G401.6 (cell line): ENCODE results near the gene XIAP.
"Not testable (repeated sequence)": the region's sequence is repeated elsewhere in the genome, so short reads cannot be mapped to it uniquely, and the experiment has no call there.

Experiments
- FAIRE-seq: peaks from 2 replicates; lab custom pipeline; 2012; peaks lifted over from hg19 to GRCh38; lab: Jason Lieb, UNC

The XIAP gene

DNA sequence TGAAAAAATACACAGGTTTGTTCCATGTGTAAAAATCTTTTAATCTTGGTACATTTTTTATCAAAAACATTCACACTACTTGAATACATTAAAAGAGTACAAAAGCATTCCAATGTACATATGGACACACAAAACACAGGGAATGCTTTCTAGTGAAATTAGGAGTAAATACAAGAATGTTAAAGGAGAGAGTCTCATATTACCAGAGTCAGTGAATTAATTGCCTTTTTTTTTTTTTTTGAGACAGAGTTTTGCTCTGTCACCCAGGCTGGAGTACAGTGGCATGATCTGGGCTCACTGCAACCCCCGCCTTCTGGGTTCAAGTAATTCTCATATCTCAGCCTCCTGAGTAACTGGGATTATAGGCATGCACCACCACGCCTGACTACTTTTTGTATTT, 17.0 kb downstream of the XIAP start:
- FAIRE-seq = no peak

DNA sequence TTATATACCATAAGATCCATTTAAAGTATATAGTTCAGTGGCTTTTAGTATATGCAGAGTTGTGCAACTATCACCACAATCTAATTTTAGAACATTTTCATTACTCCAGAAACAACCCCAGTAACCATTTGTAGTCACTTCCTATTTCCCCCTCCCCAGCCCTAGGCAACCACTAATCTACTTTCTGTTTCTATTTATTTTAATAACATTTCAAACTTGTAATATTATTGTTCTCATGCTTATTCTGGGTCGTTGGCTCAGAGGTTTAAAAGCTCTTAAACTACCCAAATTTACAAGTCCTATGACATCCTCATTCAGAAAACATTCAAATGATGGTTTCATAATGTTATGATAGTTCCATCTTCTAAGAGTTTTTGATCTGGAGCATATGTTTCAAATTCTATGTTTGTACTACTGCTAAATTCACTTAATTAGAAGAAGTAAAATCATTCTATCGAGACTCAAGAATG, 18.4 kb downstream of the XIAP start:
- no peak for FAIRE-seq

DNA sequence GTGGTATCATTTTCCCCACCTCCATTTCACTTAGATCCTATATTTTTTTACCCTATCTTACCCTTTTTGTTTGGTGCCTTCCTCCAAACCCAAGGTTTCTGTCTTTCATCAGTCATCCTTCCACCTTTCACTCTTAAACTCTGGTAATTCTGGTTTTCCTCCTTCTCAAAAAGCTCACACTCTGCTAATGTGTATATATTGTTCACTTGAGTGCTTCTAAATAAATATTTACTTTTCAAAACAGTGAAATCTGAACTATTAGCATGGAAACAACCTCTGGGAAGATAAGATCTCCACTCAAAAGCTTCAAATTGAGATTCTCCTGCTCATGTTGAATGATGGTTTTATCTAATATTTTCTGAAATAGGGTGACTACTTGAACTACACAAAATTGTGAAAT, 21.5 kb downstream of the XIAP start:
- no peak for FAIRE-seq

DNA sequence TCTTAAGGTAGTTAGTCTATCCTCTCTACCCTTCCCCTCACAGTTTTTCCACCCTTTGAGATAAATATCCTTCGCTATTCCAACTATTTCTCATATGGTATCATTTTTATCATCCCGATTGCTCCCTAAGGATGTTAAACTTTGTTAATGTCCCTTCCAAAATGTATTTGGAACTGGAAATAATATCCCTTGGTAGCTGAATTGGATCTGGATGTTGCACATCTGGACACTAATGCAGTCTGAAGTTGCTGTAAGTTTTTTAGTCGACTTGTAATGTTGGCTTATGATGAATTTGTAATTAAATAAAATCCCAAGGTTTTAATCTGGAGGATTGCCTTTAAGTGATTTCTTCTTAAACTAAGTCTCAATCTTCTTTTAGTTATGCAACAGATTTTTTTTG, 22.5 kb downstream of the XIAP start:
- FAIRE-seq = no peak

DNA sequence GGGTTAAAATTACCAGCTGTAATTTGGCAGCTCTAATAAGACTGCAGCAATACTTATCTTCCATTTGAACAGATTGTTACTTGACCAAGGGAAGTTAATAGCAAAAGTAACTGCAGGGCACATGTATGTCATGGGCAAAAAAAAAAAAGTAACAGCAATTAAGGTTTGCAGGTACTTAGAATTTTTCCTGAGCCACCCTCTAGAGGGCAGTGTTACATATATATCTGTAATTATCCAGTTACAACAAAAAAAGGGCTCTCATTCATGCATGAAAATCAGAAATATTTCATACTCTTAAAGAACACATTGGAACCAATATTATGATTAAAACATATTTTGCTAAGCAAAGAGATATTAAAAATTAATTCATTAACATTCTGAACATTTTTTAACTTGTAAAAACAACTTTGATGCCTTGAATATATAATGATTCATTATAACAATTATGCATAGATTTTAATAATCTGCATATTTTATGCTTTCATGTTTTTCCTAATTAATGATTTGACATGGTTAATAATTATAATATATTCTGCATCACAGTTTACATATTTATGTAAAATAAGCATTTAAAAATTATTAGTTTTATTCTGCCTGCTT, 25.1 kb downstream of the XIAP start:
- FAIRE-seq = peak; percentile 97

DNA sequence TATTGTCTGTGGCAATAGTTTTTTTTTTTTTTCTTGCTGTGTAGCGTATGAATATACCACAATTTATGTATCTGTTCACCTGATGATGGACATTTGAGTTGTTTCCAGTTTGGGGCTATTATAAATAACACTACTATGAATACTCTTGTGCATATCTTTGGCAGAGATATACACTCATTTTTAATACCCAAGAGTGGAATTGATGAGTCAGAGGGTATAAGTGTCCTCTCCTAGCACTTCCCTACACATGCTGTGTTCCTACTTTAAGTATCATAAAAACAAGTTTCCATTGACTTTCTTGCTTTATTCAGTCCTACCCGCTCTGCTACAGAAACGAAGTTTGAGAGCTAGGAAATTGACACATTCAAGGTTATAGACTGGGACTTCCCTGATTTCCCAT, 39.8 kb downstream of the XIAP start:
- peak; percentile 21 for FAIRE-seq

DNA sequence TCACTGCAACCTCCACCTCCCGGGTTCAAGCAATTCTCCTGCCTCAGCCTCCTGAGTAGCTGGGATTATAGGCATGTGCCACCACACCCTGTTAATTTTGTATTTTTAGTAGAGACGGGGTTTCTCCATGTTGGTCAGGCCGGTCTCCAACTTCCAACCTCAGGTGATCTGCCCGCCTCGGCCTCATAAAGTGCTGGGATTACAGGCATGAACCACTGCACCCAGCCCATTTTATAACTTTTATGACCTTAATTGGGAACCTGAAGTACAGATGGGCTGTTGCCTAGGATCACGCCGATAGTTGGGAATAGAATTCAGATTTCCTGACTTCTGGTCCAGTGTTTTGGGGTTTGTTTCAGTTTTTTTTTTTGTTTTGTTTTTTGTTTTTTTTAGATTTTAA, 43.4 kb downstream of the XIAP start:
- not testable (repeated sequence) for FAIRE-seq

DNA sequence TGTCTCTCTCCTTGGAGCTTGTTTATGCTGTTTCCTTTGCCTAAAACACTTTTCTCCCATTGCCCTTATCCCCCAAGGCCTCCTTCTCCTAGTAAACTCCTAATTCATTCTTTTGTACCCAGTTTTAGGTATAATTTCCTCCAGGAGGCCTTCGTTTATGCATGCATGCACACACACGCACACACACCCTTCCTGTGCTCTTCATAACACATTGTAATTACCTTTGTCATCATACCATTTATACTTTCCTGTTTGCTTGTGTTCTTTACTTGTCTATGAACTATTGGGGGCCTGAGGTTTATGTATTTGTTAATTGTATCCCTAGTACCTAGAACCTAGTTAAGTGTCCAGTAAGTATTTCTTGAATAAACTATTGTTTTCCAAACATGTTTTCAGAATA, 45.5 kb downstream of the XIAP start:
- no peak for FAIRE-seq

DNA sequence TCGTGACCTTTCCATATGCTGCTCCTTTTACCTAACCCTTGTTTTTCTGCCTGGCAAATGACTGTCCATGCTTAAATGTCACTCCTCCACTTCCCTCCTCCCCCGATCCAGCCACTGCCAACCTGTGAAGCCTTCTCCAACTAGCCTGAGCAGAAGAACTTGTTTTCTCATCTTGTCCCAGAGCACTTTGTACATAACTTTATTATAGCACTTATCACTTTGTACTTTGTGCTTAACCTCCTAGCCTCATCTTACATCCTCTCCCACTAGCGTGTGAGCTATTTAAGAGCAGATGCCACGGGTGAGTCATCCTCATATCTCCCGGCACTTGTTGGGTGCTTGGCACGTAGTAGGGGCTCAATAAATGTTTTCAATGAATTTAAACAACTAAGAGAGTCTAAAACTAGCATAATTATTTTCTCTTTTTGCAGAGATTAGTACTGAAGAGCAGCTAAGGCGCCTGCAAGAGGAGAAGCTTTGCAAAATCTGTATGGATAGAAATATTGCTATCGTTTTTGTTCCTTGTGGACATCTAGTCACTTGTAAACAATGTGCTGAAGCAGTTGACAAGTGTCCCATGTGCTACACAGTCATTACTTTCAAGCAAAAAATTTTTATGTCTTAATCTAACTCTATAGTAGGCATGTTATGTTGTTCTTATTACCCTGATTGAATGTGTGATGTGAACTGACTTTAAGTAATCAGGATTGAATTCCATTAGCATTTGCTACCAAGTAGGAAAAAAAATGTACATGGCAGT, 46.9 kb downstream of the XIAP start:
- no peak for FAIRE-seq

DNA sequence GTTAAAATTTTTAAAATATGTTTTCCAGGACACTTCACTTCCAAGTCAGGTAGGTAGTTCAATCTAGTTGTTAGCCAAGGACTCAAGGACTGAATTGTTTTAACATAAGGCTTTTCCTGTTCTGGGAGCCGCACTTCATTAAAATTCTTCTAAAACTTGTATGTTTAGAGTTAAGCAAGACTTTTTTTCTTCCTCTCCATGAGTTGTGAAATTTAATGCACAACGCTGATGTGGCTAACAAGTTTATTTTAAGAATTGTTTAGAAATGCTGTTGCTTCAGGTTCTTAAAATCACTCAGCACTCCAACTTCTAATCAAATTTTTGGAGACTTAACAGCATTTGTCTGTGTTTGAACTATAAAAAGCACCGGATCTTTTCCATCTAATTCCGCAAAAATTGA, 49.7 kb downstream of the XIAP start:
- FAIRE-seq = no peak

DNA sequence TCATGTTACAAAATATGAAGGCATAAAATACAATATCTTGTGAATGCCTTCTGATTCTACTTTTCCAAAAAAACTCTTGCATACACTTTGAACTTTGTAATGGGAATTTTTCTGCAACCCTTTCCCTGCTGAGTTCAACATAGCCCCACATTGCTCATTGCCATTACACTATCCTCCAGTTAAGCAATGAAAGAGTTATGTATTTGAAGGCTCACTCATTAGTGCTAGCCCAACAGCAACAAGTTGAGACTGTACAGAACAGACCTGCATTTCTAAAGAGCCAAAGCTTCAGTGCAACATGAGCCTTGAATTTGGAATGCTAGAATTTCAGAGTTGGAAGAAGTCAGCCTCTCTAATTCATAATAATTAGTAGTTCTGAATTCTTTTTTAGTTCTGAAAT, 57.2 kb downstream of the XIAP start:
- peak; percentile 91 for FAIRE-seq

DNA sequence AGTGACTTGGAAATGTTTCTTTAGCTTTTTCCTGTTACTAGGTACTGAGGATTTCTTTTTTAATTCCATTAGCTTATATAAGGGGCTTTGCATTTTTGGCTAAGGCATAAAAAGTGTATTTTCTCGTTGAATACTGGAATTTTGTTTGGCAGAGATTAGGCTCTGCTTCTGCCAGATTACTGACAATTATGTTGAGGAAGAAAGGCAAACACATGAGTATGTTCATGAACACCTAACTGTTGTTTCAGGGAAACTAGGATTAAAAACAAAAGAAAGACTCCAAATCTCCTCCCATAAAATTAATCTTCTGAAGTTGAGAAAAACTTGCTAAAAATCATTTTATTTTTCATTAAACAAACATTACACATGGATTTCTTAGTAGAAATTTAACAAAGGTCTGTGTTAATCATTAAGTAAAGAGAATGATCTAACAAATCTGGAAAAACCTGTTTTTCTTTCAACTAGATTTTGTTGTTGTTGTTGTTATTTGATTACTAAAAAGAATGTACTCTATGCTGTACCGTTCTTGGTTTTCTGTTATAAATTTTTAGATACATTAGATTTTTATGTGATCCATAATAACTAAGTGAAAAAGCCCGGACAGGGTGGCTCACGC, 58.4 kb downstream of the XIAP start:
- peak; percentile 89 for FAIRE-seq

DNA sequence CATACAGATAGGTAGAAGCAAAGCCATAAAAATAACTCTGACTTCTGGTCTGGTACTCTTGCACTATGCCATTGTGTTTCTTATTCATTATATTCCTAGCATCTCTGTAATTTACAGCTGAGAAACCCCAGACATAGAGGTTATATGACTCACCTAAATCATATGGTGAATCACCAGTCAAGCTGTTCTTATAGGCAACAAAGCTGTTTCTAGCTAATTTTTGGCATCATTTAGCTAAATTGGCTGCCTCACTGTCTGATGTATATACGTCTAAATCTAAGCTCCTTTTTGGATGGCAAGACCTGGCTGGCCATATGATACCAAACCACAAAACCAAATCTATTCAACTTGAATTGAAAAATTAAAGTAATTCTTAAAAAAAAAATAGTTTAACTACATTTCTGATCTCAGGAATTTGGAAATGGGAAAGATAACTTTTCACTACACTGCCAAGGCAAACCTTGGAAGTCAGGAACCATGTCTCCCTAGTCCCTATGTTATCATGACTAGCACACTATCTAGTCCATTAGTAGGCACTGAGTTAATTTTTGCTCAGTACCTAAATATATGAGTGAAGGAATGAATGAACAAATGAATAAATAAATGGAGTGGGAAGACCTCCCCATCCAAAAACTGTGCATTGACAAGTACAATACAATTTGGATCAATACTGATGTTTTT, 60.4 kb downstream of the XIAP start:
- FAIRE-seq = peak; percentile 93

DNA sequence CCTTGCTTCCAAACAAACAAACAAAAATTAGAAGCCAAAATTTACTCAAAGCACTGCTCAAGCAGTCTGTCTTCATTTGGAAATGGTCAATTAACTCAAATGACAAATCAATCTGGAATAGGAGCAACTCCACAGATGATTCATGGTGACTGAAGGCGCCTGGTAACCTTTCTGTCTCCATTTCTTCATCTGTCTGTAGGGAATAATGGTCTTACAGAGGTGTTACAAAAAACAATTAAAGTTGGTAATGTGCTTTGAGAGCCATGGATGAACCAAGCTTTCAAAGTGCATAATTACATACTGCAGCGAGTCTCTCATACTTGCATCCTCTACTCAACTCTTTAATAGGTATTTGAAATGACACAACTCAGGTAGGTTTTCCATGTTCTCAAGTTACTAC, 63.4 kb downstream of the XIAP start:
- FAIRE-seq = no peak

DNA sequence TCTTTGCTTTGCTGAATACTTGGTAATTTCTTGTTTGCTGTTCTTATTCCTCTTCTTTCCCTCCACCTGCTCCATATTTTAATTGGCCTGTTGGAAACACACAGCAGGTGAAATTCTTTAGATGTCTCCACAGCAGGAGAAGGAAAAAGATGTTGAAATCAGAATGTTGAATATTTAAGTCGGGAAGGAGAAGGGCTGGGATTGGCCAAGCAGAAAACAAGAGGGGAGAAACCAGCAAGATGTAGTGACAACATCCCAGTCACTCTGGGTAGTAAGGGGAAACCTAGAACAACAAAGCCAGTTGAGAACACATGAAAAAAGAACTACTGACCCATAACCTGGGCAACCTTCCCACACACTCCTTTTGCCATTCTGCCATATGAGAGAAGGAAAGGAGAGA, 64.3 kb downstream of the XIAP start:
- FAIRE-seq = peak; percentile 95

DNA sequence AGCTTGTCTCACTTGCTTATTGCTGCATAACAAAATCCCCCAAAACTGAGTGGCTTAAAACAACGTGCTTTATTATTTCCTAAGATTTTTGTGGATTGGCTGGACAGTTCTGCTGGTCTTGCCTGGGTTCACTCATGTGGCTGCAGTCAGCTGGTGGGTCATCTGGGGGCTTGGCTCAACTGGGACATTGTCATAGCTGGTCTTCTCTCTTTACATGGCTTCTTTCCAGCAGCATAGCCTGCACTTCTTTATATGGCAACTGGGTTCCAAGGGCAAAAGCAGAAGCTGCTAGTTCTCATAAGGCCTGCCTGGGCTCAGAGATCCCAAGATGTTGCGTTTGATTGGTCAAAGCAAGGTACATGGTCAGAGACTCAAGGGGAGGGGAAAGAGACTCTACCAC, 68.0 kb downstream of the XIAP start:
- no peak for FAIRE-seq

DNA sequence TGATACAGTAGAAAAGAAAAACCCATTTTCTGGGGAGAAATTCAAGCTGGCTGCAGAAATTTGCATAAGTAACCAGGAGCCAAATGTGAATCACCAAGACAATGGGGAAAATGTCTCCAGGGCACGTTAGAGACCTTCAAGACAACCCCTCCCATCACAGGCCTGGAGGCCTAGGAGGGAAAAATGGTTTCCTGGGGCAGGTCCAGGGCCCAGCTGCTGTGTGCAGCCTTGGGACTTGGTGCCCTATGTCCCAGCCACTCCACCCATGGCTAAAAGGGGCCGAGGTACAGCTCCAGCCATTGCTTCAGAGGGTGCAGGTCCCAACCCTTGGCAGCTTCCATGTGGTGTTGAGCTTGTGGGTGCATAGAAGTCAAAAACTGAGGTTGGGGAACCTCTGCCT, 72.2 kb downstream of the XIAP start:
- not testable (repeated sequence) for FAIRE-seq

DNA sequence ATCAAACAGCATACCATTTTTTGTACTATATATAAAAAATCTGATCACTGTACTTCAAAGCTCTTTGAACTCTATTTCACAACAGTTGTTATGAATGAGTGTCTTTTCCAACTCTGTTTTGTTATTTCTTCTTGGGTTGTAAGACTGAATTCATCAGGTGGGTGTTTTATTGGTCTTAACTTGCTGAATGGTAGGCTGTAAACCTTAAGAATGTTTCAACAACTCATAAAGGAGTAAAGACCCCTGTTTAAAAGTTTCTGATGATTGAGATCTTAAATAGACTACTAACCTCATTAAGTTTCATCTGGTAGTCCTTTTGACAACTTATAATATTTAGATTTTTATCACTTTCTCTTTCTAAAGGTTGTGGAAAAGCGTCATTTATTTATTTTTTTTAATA, 83.2 kb downstream of the XIAP start:
- FAIRE-seq = no peak

DNA sequence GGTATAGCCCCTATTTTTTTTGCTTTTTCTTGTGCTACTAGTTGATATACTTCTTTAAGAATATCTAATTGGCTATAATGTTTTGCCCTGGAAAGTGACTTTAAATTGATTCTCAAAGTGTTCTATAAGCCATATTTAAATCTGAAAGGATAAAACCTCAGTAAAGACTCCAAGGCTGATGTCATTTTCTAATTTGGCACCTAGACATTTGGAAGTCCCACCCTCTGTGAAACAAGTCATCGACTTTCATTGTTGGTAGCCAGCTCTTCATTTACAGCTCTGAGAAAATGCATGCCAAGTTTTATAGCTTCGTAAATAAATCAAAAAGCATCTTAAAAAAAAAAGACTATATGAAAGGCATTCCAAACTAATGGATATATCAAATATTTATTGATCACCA, 83.6 kb downstream of the XIAP start:
- FAIRE-seq = no peak

DNA sequence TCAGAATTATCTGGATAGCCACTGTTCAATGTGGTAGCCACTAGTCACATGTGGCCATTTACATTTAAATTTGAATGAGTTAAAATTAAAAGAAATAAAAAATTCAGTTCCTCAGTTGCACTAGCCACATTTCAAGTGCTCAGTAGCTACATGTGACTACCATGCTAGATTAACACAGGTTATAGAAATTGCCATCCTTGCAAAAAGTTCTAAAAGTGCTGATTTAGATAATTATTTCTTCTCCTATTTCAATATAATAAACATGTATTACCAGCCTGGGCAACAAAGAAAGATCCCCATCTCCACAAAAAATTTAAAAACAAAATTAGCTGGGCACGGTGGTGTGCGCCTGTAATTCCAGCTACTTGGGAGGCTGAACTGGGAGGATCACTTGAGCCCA, 90.0 kb downstream of the XIAP start:
- no peak for FAIRE-seq

DNA sequence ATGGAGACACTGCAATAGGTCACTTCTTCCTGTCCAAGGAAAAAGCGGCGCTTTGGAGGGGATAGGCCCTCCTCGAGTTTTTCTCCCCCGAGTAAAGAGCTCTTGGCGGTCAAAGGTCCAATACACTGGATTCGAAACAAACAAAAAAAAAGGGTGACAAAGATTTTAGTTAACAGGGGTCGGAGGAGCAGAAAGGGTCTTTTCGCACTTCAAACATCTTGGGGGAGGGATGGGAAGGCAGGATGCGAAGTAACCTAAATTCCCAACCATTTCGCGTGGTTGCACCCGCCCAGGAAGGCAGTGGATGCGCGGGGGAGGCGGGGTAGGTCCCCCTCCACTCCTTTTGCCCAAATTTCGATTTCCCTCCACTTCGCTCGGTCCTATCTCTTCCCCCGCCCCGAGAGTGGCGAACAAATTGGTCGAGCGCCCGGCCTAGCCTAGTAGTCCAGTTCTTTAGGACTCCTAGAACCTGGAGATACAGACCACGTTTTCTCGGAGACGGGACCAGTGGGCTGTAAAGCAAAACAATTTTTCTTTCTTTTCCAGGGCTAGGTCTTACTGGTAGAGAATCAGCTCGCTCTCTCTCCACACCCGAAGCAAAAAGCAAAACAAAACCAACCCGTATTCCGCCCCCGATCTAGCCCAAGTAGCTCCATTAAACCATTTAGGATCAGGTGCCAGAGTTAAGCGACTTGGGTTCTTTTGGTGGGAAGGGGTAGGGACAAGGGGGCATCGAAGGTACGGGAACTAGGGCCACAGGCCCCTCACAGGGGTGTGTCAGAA, 99.6 kb downstream of the XIAP start:
- FAIRE-seq = no peak

DNA sequence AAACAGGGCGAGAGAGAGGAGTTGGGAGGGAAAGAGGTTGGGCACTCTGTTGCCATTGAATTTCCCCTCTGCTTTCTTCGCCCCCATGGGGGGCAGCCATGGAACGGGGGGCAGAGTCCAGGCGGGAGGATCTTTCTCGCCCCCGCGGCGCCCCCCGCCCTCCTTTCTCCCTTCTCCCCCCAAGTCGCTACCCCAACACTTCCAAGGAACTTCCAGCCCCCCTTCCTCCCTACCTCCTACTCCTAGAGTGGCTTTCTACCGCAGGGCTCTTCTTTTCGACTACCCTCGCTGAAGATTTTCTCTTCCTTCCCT, 101.1 kb downstream of the XIAP start:
- no peak for FAIRE-seq
